HG03457 (cell line): ENCODE results near the gene ZNF273.

Experiments
- ATAC-seq: cut with Tn5 transposase; IDR thresholded peaks from one replicate; pipeline ENCODE4 v1.9.1; 2021; ENCODE audit warnings: moderate number of reproducible peaks; ENCODE audit not compliant: unreplicated experiment

The ZNF273 gene

DNA sequence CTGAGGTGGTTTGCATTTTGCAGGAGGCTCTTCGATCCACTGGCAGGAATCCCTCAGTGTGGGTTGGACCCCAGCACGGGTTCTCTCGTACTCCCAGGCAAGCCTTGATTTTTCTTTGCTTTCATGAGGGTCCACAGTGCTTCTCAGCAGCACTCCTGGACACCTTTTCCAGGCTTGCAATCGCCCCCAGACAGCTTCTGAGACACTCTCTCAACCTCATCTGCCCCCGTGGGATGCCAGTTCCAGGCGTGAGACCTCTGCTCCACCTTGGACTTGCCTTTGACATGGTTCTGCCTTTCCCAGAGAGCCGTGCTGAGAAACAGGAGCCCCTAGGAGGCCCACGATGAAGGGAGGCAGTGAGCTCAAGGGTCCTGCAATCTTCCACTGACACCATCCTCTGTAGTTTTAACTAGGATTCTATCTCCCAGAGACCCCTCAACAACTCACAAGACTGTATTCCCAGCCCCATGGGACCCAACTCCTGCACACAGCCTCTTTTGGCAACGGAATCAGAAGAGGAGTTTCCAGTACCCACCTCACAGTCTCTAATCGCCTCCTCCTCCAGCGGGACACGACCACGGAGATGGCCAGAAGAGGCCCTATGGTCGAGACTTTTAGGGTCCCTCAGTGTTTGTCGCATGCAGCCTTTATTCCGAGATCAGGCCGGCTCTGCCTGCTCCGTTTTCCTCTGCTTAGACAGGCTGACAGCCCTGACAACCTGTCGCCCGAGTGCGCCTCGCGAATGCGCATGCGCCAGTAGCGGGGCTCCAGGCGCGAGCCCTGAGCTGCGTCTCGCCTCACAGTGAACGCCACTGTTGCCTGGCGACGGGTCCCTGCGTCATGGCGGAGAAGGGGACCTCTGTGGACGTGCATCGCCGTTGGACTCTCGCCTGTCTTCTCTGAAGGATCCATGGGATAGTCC lies 26.0 kb upstream of the ZNF273 start:
- ATAC-seq, result no peak

DNA sequence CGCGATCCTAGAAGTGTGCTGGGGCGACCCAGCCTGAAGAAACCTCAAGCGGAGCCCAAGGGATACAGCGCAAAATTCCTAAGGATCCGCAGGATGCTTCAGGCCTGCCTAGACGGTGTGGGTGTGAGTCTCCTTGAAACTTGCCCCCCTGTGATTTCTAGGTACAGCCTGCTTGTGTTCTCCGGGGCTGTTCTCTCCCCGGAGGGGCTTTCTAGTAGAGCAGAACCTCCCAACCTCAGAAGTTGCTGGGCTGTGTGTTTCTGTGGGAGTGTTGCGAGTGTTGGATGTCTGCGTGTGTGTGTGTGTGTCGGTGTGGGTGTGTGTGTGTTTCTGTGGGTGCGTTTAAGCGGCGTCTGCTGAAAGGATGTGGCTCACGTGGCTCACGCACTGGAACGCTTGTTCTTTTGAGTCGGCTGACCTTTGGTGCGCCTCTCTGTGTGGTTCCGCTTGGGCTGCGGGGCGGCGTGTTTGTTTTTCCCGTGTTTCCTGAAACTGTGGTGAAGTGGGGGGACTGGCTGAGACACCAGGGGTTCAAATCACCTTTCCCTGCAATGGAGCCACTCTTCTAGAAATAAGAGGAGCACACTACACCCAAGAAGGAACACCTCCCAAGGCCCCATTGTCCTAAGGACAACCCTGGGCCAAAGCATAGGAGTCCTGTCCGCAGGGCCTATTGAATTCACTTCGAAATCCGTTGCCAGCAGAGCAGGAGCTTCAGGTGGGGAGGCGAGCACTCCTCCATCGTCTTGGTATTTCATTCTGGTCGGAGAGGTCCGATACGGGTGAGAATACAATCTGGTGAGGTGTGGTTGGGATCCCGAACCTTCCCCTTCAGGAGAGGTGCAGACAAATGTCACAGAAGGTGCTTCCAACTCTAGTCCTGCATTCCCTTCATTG lies 25.1 kb upstream of the ZNF273 start:
- no peak for ATAC-seq

DNA sequence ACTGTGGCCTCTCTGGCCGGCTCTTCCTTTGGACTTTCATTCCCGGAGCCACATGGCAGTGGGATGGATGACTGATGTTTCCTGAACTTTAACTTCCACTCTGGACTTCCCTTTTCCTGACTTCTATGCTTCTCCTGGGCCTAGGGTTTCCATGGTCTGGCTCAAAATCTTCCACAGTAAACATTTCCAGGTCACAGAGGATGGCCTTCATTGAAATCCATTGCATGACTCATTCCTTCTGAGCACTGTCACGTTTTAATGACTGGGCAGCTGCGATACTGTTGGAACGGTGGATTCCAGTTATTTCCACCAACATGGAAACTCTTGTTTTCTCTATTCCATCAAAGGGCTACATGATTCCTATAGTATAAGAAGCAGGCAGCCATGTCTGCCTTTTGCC lies 24.4 kb upstream of the ZNF273 start:
- ATAC-seq, result no peak

DNA sequence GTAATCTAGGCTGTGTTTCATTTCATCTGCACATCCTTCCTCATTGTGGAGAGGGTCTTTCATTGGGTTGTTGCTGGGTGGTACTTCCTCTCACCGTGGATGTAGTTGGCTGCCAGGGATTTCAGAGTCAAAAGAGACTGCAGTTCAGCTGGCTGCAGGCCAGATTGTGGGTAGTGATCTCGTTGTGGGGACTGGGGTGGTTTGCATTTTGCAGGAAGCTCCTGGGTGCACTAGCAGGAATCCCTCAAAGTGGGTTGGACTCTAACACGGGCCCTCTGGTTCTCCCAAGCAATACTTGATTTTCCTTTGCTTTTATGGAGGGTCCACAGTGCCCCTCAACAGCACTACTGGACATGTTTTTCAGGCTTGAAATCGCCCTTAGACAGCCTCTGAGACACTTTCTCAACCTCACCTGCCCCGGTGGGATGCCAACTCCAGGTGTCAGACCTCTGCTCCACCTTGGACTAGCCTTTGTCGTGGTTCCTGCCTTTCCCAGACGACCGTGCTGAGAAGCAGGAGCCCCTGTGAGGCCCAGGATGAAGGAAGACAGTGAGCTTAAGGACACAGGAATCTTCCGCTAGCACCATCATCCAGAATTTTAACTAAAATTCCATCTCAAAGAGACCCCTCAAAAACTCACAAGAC lies 23.9 kb upstream of the ZNF273 start:
- no peak for ATAC-seq

DNA sequence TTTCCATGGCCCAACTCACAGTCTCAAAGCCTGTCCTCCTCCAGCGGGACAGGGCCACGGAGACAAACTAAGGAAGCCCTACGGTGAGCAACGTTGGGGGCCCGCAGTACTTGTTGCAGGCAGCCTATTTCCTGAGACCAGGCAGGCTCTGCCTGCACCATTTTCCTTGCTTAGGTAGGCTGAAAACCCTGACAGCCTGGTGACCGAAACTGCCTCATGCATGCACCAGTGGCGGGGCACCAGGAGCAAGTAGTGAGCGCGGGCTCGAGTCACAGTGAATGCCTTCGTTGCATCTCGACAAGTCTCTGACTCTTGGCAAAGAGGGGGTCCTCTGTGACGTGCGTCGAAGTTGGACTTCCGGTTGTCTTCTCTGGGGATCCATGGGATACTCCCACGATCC lies 23.3 kb upstream of the ZNF273 start:
- ATAC-seq, result no peak

DNA sequence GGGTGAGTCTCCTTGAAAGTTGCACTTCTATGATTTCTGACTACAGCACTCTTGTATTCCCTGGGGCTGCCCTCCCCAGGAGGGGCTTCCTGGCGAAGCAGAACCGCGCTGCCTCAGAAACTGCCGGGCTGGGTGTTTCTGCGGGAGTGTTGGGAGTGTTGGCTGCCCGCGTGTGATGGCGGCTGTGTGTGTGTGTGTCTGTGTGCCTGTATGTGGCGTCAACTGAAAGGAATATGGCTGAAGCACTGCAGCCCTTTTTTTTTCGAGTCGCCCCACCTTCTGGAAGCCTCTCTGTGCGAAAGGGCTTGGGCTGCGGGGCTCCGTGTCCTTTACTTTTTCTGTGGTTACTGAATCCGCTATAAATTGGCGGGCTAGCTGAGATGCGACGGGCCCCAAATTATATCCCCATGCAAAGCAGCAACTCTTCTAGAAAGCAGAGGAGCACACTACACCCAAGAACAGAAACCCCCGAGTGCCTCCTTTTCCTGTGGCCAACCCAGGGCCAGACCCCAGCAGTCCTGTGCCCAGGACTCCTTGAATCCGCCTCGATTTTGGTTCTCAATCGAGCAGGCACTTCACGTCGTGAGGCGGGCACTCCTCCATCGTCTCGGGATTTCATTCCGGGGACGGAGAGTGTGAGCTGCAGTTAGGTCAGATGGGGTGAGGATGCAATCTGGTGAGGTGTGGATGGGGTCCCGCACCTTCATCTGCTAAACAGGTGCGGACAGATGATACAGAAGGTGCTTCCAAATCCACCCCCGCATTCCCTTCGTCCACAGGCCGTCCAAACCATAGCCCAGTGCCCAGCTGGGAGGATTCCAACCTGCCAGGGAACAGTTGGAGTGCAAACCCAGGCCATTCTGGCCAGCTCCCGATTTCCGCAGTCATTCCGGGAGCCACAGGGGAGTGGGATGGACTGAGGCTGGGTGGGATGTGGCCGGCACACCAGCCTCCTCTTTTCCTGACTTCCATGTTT lies 22.5 kb upstream of the ZNF273 start:
- no peak for ATAC-seq

DNA sequence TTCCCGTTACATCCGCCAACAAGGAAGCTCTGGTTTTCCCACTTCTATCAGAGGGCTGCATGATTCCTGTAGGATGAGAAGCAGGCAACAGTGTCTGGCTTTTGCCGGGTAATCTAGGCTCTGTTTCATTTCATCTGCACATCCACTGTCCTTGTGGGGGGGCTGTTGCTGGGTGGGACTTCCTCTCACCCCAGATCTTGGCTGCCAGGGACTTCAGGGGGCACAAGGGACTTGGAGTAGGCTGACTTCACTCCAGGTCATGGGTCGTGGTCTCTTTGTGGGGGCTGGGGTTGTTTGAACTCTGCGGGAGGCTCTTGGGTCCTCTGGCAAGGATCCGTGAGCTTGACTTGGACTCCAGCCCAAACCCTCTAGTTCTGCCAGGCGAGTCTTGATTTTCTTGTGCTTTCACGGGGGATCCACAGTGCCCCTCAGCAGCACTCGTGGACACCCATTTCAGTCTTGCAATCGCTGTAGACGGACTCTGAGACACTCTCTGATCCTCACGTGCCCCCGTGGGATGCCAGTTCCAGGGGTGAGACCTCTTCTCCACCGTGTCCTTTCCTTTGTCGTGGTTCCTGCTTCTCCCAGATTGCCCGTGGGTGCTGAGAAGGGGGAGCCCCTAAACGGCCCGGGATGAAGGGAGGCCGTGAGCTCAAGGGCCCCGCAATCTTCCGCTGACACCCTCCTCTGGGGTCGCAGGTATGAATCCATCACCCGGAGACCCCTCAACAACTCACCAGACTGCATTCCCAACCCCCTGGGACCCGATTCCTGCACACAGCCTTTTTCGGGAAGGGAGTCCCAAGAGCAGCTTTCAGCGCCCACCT lies 21.4 kb upstream of the ZNF273 start:
- no peak for ATAC-seq

DNA sequence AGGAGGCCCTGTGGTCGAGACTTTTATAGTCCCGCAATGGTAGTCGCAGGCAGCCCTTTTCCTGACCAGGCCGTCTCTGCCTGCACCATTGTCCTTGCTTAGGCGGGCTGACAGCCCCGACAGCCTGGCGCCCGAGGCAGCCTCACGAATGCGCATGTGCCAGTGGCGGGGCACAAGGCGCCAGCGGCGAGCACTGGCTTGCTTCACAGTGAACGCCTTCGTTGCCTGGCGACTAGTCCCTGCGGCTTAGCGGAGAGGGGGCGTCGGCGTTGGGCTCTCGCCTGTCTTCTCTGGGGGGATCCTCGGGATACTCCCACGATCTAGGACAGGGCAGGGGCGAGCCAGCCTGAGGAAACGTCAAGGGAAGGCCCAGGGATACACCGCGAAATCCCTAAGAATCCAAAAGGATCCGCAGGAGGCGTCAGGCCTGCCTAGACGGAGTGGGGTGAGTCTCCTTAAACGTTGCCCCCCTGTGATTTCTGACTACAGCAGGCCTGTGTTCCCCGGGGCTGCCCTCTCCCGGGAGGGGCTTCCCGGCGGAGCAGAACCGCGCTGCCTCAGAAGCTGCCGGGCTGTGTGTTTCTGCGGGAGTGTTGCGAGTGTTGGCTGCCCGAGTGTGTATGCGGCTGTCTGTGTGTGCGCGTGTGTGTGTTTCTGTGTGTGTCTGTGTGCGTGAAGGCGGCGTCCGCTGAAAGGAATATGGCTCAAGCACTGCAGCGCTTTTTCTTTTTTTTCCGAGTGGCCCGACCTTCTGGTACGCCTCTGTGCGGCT lies 20.5 kb upstream of the ZNF273 start:
- ATAC-seq, result no peak

DNA sequence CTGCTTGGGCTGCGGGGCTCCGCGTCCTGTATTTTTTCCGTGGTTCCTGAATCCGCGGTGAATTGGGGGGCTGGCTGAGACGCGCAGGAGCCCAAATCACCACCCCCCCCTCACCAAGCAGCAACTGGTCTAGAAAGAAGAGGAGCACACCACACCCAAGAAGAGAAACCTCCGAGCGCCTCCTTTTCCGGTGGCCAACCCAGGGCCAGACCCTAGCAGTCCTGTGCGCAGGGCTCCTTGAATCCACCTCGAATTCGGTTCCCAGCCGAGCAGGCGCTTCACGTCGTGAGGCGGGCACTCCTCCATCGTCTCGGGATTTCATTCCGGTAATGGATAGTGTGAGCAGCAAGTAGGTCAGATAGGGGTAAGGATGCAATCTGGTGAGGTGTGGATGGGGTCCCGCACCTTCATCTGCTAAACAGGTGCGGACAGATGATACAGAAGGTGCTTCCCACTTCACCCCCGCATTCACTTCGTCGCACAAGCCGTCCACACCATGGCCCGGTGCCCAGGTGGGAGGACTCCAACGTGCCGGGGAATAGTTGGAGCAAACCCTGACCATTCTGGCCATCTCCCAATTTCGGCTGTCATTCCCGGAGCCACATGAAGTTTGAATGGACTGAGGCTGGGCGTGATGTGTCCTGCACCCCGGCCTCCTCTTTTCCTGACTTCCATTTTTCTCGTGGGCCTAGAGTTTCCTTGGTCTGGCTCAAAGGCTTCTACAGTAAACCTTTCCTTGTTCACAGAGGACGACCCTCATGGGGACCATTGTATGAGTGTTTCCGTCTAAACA lies 19.8 kb upstream of the ZNF273 start:
- no peak for ATAC-seq

DNA sequence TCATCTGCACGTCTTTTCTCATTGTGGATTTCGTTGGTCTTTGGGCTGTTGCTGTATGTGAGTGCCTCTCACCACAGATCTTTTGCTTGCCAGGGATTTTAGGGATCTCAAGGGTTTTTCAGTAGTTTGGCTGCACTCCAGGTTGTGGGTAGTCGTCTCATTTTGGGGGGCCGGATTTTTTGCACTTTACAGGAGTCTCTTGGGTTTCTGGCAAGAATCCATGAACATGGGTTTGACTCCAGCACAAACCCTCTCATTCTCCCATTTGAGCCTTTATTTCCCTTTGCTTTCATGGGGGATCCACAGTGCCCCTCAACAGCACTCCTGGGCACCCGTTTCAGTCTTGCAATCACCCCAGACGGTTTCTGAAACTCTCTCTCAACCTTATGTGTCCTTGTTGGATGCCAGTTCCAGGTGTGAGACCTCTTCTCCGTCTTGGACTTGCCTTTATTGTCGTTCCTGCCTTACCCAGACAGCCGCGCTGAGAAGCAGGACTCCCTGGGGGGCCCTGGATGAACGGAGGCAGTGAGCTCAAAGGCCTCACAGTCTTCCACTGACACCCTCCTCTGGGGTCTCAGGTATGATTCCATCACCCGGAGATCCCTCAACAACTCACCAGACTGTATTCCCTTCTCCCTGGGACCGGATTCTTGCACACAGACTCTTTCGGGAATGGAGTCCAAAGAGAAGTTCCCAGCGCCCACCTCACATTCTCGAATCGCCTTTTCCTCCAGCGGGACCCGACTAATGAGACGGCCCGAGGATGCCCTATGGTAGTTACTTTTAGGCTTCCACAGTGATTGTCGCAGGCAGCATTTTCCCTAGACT lies 18.8 kb upstream of the ZNF273 start:
- no peak for ATAC-seq

DNA sequence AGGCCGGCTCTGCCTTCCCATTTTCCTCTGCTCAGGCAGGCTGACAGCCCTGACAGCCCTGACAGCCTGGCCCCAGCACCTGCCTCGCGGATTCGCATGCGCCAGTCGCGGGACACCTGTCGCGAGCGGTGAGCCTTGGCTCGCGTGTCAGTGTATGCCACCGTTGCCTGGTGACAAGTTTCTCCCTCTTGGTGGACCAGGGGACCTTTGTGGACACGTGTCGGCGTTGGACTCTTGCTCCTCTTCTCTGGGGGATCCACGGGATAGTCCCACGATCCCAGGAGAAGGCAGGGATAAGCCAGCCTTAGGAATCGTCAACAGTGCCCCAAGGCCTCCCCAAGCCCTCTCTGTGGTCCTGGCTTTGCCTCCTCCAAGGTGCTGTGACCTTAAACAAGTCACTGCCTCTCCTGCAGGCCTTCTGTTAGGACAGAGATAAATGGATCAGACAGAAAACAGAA lies 18.1 kb upstream of the ZNF273 start:
- ATAC-seq, result no peak

DNA sequence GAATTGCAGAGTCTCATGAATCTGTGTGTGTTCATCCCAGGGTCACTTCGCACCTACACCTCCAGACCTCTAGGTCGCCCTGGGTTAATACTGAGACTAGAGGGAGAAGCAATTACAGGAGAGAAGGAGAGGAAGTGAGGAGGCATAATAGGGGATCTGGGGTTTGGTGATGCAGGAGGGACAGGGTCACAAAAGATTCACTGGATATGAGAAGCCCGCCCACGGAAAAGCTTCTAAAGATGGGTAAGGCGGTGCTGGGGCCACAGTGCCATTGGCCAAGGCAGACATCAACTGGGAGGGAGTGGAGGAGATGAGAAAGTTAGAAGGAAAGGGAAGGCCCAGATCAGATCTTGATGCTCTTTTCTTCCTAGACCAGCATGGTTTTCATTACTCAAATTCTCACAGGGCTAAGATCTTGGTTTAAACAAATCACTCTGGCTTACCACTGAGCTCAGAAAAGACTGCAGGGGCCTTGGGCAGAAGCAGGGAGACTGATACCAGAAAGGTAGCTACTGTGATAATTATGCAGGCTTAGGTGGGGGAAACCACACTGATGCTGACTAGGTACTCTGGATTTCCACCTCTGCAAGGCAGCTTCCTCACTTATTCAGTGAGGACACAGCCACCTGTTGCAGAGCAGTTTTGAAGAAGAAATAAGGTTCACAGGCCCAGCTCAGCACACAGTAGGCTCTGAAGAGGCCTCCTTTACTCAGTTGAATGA lies 17.4 kb upstream of the ZNF273 start:
- no peak for ATAC-seq

DNA sequence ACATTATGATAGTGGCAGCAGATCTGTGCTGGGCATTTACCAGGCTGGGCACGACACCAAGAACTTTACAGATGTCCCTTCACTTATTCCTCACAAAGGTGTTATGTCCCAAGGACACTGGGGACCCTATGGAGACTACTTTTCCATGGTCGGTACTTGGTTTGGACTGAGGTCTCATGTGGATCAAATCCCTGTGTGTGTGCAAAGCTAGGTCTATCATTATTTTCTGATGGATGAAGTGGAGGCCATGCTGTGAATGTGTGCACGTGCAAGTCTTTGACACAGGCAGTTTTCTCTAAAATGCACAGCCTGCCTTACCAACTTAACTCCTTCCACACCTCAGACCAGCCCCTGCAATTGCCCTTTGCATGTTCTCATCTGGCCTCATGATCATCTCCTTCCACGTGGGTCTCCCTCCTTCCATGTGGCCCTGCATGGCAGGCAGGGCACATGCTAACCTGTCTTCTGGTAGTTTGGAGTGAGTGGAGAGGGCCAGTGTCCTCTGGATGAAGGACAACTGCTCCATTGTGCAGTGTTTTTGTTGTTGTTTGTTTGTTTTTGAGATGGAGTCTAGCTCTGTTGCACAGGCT lies 16.0 kb upstream of the ZNF273 start:
- no peak for ATAC-seq

DNA sequence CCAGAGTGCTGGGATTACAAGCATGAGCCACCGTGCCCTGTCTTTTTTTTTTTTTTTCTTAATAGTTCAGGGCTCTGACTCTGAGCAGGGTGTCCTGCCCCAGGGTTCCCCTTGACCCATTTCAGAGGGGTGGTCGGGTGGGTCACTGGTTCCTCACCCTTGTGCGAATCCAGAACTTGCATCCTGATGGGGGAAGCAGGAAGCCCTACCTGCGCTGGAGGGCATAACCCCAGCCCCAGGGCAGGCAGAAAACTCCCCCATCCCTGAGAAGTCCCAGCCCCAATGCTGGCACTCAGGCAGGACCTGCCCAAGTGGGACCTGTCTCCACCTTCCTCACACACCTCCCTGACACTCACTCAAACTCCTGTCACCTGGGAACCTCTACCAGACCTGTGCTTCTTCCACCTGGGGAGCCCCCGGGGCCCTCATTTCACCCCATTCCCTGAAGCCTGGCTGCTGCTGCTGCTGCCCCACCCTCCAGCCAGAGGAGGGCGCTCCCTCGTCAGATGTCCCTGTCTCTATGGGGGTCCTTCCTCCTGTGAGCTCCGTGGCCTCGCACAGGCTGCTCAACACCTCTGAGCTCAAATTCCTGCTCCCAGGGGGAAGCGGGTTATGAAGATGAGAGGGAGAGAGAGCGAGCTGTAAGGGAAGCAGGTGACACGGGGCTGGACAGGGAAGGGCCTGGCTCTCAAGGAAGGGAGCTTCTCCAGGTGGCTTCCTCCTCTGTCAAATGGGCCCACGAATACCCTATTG lies 15.1 kb upstream of the ZNF273 start:
- ATAC-seq, result no peak

DNA sequence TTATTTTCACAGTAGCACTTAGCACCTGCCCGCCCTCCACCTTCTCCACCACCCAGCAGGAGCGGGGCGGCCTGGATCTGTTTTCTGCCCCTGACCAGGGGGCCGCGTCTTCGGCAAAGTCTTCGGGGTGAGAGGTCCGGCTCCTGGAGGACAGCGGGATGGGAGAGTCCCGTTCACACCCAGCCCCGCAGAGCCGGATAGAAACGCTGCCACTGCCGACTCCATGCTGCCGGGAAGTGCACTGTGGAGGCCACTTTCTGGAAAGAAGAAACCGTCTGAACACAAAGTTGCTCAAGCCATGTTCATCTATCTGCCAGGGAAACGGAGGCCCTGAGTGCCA lies 14.5 kb upstream of the ZNF273 start:
- no peak for ATAC-seq
